SK-N-SH (cell line): Measurements from ENCODE around the gene PHEX. TPM values are rescaled to one million over a fixed set of nuclear protein-coding genes. Genes with fewer than 3 reads are reported as not detected.

Experiments used
- CTCF ChIA-PET: fragments of 300-600, 350-600 bp; formaldehyde crosslinking; extraction: SDS; loops from one replicate; lab custom pipeline; 2021; lab: Yijun Ruan, JAX
- POLR2A ChIA-PET: fragments of 350-600 bp; sonication (Branson Sonifier 250); formaldehyde crosslinking; extraction: SDS; loops from one replicate; lab custom pipeline; 2020; ENCODE audit warnings: antibody characterized with exemption, inconsistent platforms; lab: Yijun Ruan, JAX
- DNase-seq: peaks from one replicate; pipeline ENCODE4 v3.0.0; 2012
- H2AFZ ChIP-seq: fragments of 200-600 bp; sonication (generic); 2 replicates; pipeline ENCODE4 v1.8.1; 2016; ENCODE audit warnings: antibody characterized with exemption, mild to moderate bottlenecking, low read depth
- H3F3A ChIP-seq: fragments of 200-600 bp; sonication (generic); replicated peaks from 2 replicates; pipeline ENCODE3; 2016; ENCODE audit warnings: antibody characterized with exemption, mild to moderate bottlenecking; ENCODE audit not compliant: insufficient read depth
- H3K27ac ChIP-seq, 2 experiments: fragments of 200-500 bp in 1 of 2; fragments of 200-600 bp in 1 of 2; sonication (Bioruptor generic) in 1 of 2; sonication (generic), shearing (Covaris generic) in 1 of 2; 2 replicates each; pipeline versions ENCODE4 v1.5.1 to v1.6.1; 2014 to 2016; ENCODE audit warnings: low read depth in 2 of 2, inconsistent platforms in 1 of 2, low read length in 1 of 2, mild to moderate bottlenecking in 1 of 2, mixed read lengths in 1 of 2
- H3K27me3 ChIP-seq: fragments of 200-600 bp; sonication (generic), shearing (Covaris generic); 2 replicates; pipeline ENCODE4 v1.6.1; 2016; ENCODE audit warnings: mixed run types; ENCODE audit not compliant: insufficient read depth
- H3K36me3 ChIP-seq, 2 experiments: fragments of 200-500 bp in 1 of 2; fragments of 200-600 bp in 1 of 2; sonication (Bioruptor generic) in 1 of 2; sonication (generic) in 1 of 2; replicated peaks in 1 of 2; 2 replicates each; pipeline versions ENCODE3 to v1.5.1; 2014 to 2016; ENCODE audit warnings: low read length in 1 of 2, mild to moderate bottlenecking in 1 of 2; ENCODE audit not compliant: insufficient read depth in 2 of 2, control insufficient read depth in 1 of 2
- H3K4me1 ChIP-seq, 2 experiments: fragments of 200-500 bp in 1 of 2; fragments of 200-600 bp in 1 of 2; sonication (Bioruptor generic) in 1 of 2; sonication (generic), shearing (Covaris generic) in 1 of 2; 2 replicates each; pipeline versions ENCODE4 v1.5.1 to v1.6.1; 2014 to 2016; ENCODE audit warnings: low read depth in 1 of 2, low read length in 1 of 2, mixed run types in 1 of 2; ENCODE audit not compliant: insufficient read depth in 2 of 2, control insufficient read depth in 1 of 2
- H3K4me2 ChIP-seq: fragments of 200-600 bp; sonication (generic), shearing (Covaris generic); 2 replicates; pipeline ENCODE4 v1.6.1; 2017; ENCODE audit warnings: mixed run types
- H3K4me3 ChIP-seq, 2 experiments: fragments of 200-500 bp in 1 of 2; fragments of 200-600 bp in 1 of 2; sonication (Bioruptor generic) in 1 of 2; sonication (generic), shearing (Covaris generic) in 1 of 2; 2 replicates each; pipeline versions ENCODE4 v1.5.1 to v1.8.1; 2014 to 2016; ENCODE audit warnings: low read depth in 2 of 2, inconsistent platforms in 1 of 2, low read length in 1 of 2, mild to moderate bottlenecking in 1 of 2, mixed read lengths in 1 of 2, moderate library complexity in 1 of 2
- H3K79me2 ChIP-seq: fragments of 200-600 bp; sonication (generic); 2 replicates; pipeline ENCODE4 v1.8.1; 2017; ENCODE audit warnings: mild to moderate bottlenecking; ENCODE audit not compliant: insufficient read depth
- H3K9ac ChIP-seq: fragments of 200-600 bp; sonication (generic); 2 replicates; pipeline ENCODE4 v1.6.1; 2017; ENCODE audit warnings: mixed run types
- H3K9me2 ChIP-seq: fragments of 200-600 bp; sonication (generic); 2 replicates; pipeline ENCODE4 v1.6.1; 2017; ENCODE audit warnings: mixed run types
- H3K9me3 ChIP-seq: fragments of 200-600 bp; sonication (generic); 2 replicates; pipeline ENCODE4 v1.6.1; 2017; ENCODE audit warnings: mixed run types, mild to moderate bottlenecking, moderate library complexity
- H4K20me1 ChIP-seq: fragments of 200-600 bp; sonication (generic); 2 replicates; pipeline ENCODE4 v1.6.1; 2017; ENCODE audit warnings: mild to moderate bottlenecking, mixed run types; ENCODE audit not compliant: insufficient read depth
- CHD2 ChIP-seq: fragments of 150-350 bp; IDR thresholded peaks from 2 replicates; pipeline ENCODE4 v1.6.1; 2018; ENCODE audit warnings: low read length; ENCODE audit not compliant: partially characterized antibody
- ELF1 ChIP-seq: IDR thresholded peaks from 2 replicates; pipeline ENCODE4 v1.4.0; 2012
- EP300 ChIP-seq, 2 experiments: IDR thresholded peaks; 2 replicates each; pipeline versions ENCODE4 v1.4.0 to v1.6.1; 2012; ENCODE audit warnings: borderline replicate concordance in 1 of 2, low read depth in 1 of 2, low read length in 1 of 2
- EZH2phosphoT487 ChIP-seq: fragments of 200-600 bp; sonication (generic); IDR thresholded peaks from 2 replicates; pipeline ENCODE4 v1.6.1; 2017; ENCODE audit warnings: low read depth, mixed run types, mild to moderate bottlenecking, antibody characterized with exemption, moderate library complexity, borderline replicate concordance
- FOSL2 ChIP-seq: IDR thresholded peaks from 2 replicates; pipeline ENCODE4 v1.4.0; 2012; ENCODE audit warnings: low read depth, mild to moderate bottlenecking, moderate library complexity, borderline replicate concordance
- FOXJ3 ChIP-seq: sonication (generic); formaldehyde crosslinking; IDR thresholded peaks from 2 replicates; pipeline ENCODE4 v1.5.1; 2020; ENCODE audit warnings: mild to moderate bottlenecking, missing genetic modification reagents
- FOXM1 ChIP-seq: IDR thresholded peaks from 2 replicates; pipeline ENCODE4 v1.4.0; 2012; ENCODE audit warnings: low read depth, mild to moderate bottlenecking
- GABPA ChIP-seq: IDR thresholded peaks from 2 replicates; pipeline ENCODE4 v1.4.0; 2012; ENCODE audit warnings: low read depth, mild to moderate bottlenecking
- GATA2 ChIP-seq: sonication (generic); formaldehyde crosslinking; IDR thresholded peaks from 2 replicates; pipeline ENCODE4 v1.5.0; 2020; ENCODE audit warnings: mild to moderate bottlenecking, missing genetic modification reagents
- MAX ChIP-seq: IDR thresholded peaks from 2 replicates; pipeline ENCODE4 v1.4.0; 2012; ENCODE audit warnings: low read depth
- MEF2A ChIP-seq: IDR thresholded peaks from 2 replicates; pipeline ENCODE4 v1.4.0; 2012; ENCODE audit warnings: low read depth, borderline replicate concordance
- NFIC ChIP-seq: IDR thresholded peaks from 2 replicates; pipeline ENCODE4 v1.4.0; 2012; ENCODE audit warnings: borderline replicate concordance
- NRF1 ChIP-seq: IDR thresholded peaks from 2 replicates; pipeline ENCODE4 v1.6.1; 2012; ENCODE audit warnings: low read depth, mild to moderate bottlenecking, low read length
- POLR2AphosphoS5 ChIP-seq: IDR thresholded peaks from 2 replicates; pipeline ENCODE4 v1.6.1; 2012; ENCODE audit warnings: low read depth, low read length
- RAD21 ChIP-seq: IDR thresholded peaks from 2 replicates; pipeline ENCODE4 v1.6.1; 2012; ENCODE audit warnings: mild to moderate bottlenecking, low read length
- SIN3A ChIP-seq: IDR thresholded peaks from 2 replicates; pipeline ENCODE4 v1.6.1; 2012; ENCODE audit warnings: low read depth, mild to moderate bottlenecking, low read length, moderate library complexity, borderline replicate concordance
- SMC3 ChIP-seq: IDR thresholded peaks from 2 replicates; pipeline ENCODE4 v1.6.1; 2012; ENCODE audit warnings: low read depth, low read length, improper control_type of control experiment
- TCF12 ChIP-seq: IDR thresholded peaks from 2 replicates; pipeline ENCODE4 v1.4.0; 2012
- WGBS: methylation state at CpG from one replicate; pipeline ENCODE4 v1.1.6; 2017; ENCODE audit warnings: low lambda C conversion rate; 5-methylcytosine and 5-hydroxymethylcytosine counted together
- polyA plus RNA-seq, 3 experiments: library from polyadenylated mRNA; depleted of rRNA; stranded (reverse); fragments of >200 nt; gene quantifications; 2 replicates each; pipeline ENCODE4 v1.2.3, GENCODE V29; 2012
- TF ChIP-seq, protein P1 (sequence below): fragments of 200-600 bp; sonication (generic); IDR thresholded peaks from 2 replicates; pipeline ENCODE4 v1.6.1; 2017; ENCODE audit warnings: antibody characterized with exemption, mild to moderate bottlenecking, moderate library complexity
- TF ChIP-seq, protein P2 (sequence below): IDR thresholded peaks from 2 replicates; pipeline ENCODE4; 2012

The PHEX gene
- polyA plus RNA-seq, 1 of the 3 experiments (the other 2 are of a cell fraction): 0.35 TPM

- ChIA-PET CTCF (no interaction called here), POLR2A (no interaction called here)
- Histone ChIP-seq H3K27ac (no peak overlapping the region), H3K27me3 (no peaks in the 10 kb centered on the region), H3K36me3 (no peaks in the 10 kb centered on the region), H3K4me3 (no peak overlapping the region), H3K79me2 (no peaks in the 10 kb centered on the region), H3K4me2 (no peak overlapping the region), H2AFZ (no peak overlapping the region), H3K9ac (no peak overlapping the region), H3F3A (no peaks in the 10 kb centered on the region), H4K20me1 (no peaks in the 10 kb centered on the region), H3K9me3 (no peaks in the 10 kb centered on the region), H3K9me2 (no peaks in the 10 kb centered on the region), H3K4me1 (no peaks in the 10 kb centered on the region)
- TF ChIP-seq GATA2 (CRISPR knock-in tag): no peak
- no peak for TF ChIP-seq SMC3
- TF ChIP-seq ELF1: no peak
- no peak for TF ChIP-seq EP300 (IDR thresholded peaks at IDR 0.05; ENCODE audit: borderline replicate concordance in 1 of 2, low read depth in 1 of 2, low read length in 1 of 2)
- TF ChIP-seq, protein P1, sequence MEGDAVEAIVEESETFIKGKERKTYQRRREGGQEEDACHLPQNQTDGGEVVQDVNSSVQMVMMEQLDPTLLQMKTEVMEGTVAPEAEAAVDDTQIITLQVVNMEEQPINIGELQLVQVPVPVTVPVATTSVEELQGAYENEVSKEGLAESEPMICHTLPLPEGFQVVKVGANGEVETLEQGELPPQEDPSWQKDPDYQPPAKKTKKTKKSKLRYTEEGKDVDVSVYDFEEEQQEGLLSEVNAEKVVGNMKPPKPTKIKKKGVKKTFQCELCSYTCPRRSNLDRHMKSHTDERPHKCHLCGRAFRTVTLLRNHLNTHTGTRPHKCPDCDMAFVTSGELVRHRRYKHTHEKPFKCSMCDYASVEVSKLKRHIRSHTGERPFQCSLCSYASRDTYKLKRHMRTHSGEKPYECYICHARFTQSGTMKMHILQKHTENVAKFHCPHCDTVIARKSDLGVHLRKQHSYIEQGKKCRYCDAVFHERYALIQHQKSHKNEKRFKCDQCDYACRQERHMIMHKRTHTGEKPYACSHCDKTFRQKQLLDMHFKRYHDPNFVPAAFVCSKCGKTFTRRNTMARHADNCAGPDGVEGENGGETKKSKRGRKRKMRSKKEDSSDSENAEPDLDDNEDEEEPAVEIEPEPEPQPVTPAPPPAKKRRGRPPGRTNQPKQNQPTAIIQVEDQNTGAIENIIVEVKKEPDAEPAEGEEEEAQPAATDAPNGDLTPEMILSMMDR: no peak
- no peak for TF ChIP-seq NFIC
- TF ChIP-seq SIN3A: no peak
- TF ChIP-seq NRF1: no peak
- TF ChIP-seq POLR2AphosphoS5: no peak
- TF ChIP-seq TCF12: no peak
- TF ChIP-seq CHD2: no peak
- no peak for TF ChIP-seq FOSL2
- no peak for TF ChIP-seq FOXM1
- no peak for DNase-seq
- 55% methylated on average over 2 of the region's 2 CpGs for WGBS
Observed at GRCh38 chrX:22040184-22040583, 8.1 kb downstream of the PHEX start.

DNA sequence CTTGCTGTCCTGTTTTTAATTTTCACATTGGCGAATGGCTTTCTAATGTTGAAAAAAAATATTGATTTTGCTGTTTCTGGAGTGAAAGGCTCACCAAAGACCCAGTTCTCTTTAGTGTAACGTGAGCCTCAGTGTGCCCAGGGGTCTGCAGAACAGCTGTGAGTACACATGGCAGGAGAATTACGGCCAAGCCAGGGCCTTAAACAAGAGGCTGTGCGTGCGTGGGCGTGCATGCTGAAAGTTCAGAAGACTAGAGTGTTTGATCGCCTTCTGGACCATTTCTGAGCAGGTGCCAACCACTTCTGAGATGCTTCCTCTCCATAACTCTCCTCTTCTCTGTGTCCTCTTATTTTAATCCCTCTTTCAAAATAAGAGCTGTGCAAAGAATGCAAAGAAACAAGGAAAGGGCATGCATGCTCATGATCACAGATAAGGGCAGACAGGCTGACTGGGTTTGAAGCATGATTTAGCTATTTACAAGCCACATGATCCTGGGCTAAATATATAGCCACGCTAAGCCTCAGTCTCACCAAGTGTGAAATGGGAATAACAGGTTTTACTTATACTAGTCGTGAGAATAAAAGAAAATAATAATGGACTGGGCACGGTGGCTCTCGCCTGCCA, 9.9 kb downstream of the PHEX start:
- Histone ChIP-seq H3K79me2 (no peaks in the 10 kb centered on the region), H4K20me1 (no peaks in the 10 kb centered on the region), H3K27me3 (no peaks in the 10 kb centered on the region), H3K9me3 (no peaks in the 10 kb centered on the region), H3K36me3 (no peaks in the 10 kb centered on the region), H3K4me2 (no peak overlapping the region), H3K4me3 (no peak overlapping the region), H3K4me1 (no peaks in the 10 kb centered on the region), H3K9me2 (no peaks in the 10 kb centered on the region), H3F3A (no peaks in the 10 kb centered on the region), H3K27ac (no peak overlapping the region), H3K9ac (no peak overlapping the region), H2AFZ (no peak overlapping the region)
- POLR2A ChIA-PET: no interaction called here
- 49% methylated on average over 11 of the region's 11 CpGs for WGBS
- DNase-seq: no peak
- TF ChIP-seq MEF2A (no peak), GATA2 (CRISPR knock-in tag) (no peak), FOXJ3 (CRISPR knock-in tag) (no peak), MAX (no peak), GABPA (no peak), RAD21 (no peak), CHD2 (no peak), EZH2phosphoT487 (no peak), POLR2AphosphoS5 (no peak), NRF1 (no peak), ELF1 (no peak)
- TF ChIP-seq, protein P2, sequence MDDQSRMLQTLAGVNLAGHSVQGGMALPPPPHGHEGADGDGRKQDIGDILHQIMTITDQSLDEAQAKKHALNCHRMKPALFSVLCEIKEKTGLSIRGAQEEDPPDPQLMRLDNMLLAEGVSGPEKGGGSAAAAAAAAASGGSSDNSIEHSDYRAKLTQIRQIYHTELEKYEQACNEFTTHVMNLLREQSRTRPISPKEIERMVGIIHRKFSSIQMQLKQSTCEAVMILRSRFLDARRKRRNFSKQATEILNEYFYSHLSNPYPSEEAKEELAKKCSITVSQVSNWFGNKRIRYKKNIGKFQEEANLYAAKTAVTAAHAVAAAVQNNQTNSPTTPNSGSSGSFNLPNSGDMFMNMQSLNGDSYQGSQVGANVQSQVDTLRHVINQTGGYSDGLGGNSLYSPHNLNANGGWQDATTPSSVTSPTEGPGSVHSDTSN: no peak
- CTCF ChIA-PET: interaction anchor here (1.5 kb wide), 1 partner anchor 57 kb away, joined by 7 read pairs; no protein-coding TSS in a partner anchor
